Endothelial cell of umbilical vein (primary cell): ENCODE measurements around the gene SUGCT.

Source experiments
- EZH2 ChIP-seq: IDR thresholded peaks from 2 replicates; pipeline ENCODE4 v1.6.1; 2012; ENCODE audit warnings: borderline replicate concordance, low read depth, mild to moderate bottlenecking, moderate library complexity, low read length, inconsistent platforms; ENCODE audit not compliant: severe bottlenecking
- FOS ChIP-seq: IDR thresholded peaks from 2 replicates; pipeline ENCODE4 v1.6.1; 2011; ENCODE audit warnings: mild to moderate bottlenecking, low read length, moderate library complexity, borderline replicate concordance; ENCODE audit not compliant: insufficient read depth
- GATA2 ChIP-seq: IDR thresholded peaks from 2 replicates; pipeline ENCODE4 v1.7.0; 2011; ENCODE audit warnings: low read depth, mild to moderate bottlenecking, moderate library complexity, mixed read lengths, low read length; ENCODE audit not compliant: insufficient read length, insufficient read depth
- JUN ChIP-seq: IDR thresholded peaks from 2 replicates; pipeline ENCODE4 v1.6.1; 2011; ENCODE audit warnings: borderline replicate concordance, low read depth; ENCODE audit not compliant: insufficient read length, insufficient read depth
- MYC ChIP-seq: IDR thresholded peaks from one replicate; pipeline ENCODE4 v1.6.1; 2011; ENCODE audit warnings: mild to moderate bottlenecking, low read depth, low read length
- POLR2A ChIP-seq: IDR thresholded peaks from 2 replicates; pipeline ENCODE4 v1.6.1; 2012; ENCODE audit warnings: low read depth, mild to moderate bottlenecking, control low read depth, low read length
- POLR2AphosphoS5 ChIP-seq: IDR thresholded peaks from 2 replicates; pipeline ENCODE4 v1.6.1; 2012; ENCODE audit warnings: low read depth, mild to moderate bottlenecking, control low read depth, low read length, moderate library complexity; ENCODE audit not compliant: insufficient read depth
- TF ChIP-seq, protein P1 (sequence below), 2 donors: IDR thresholded peaks; 1 replicate in 1 of 2; 2 replicates in 1 of 2; pipeline ENCODE4 v1.5.1; 2011; ENCODE audit warnings: low read length in 2 of 2, mild to moderate bottlenecking in 2 of 2, moderate library complexity in 2 of 2, control low read depth in 1 of 2, inconsistent platforms in 1 of 2, low read depth in 1 of 2; ENCODE audit not compliant: insufficient read depth in 1 of 2; ENCODE audit errors: extremely low read depth in 1 of 2
- TF ChIP-seq, protein P2 (sequence below): IDR thresholded peaks from 2 replicates; pipeline ENCODE4 v1.6.1; 2011; ENCODE audit not compliant: insufficient read depth, insufficient read length

DNA sequence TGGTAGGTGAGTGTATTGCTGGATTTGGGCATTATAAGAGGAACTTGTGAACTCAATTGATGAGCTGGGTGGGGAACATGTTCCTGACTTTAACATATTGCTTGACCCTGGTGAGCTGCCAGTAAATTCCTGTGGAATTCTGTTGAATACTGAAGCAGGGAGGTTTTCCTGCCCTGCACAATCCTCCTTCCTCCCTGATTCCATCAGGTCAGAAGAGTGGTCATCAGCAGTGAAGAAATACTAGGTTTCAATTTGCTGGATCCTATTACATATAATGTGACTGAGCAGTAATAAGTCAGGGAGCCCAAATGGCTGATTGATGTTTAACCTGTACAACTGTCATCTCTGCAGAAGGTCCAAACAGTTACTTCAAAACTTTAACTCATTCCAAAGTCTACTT is 581.2 kb downstream of the SUGCT start:
- TF ChIP-seq EZH2 (no peak), POLR2A (no peak), POLR2AphosphoS5 (no peak), MYC (no peak), GATA2 (no peak), FOS (no peak), JUN (no peak)
- TF ChIP-seq, protein P1, sequence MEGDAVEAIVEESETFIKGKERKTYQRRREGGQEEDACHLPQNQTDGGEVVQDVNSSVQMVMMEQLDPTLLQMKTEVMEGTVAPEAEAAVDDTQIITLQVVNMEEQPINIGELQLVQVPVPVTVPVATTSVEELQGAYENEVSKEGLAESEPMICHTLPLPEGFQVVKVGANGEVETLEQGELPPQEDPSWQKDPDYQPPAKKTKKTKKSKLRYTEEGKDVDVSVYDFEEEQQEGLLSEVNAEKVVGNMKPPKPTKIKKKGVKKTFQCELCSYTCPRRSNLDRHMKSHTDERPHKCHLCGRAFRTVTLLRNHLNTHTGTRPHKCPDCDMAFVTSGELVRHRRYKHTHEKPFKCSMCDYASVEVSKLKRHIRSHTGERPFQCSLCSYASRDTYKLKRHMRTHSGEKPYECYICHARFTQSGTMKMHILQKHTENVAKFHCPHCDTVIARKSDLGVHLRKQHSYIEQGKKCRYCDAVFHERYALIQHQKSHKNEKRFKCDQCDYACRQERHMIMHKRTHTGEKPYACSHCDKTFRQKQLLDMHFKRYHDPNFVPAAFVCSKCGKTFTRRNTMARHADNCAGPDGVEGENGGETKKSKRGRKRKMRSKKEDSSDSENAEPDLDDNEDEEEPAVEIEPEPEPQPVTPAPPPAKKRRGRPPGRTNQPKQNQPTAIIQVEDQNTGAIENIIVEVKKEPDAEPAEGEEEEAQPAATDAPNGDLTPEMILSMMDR (IDR thresholded peaks at IDR 0.05; ENCODE audit: extremely low read depth in 1 of 2, insufficient read depth in 1 of 2, low read depth in 1 of 2, low read length in 2 of 2) = no peak
- TF ChIP-seq, protein P2, sequence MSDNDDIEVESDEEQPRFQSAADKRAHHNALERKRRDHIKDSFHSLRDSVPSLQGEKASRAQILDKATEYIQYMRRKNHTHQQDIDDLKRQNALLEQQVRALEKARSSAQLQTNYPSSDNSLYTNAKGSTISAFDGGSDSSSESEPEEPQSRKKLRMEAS = no peak
